GM12875 (cell line): ENCODE measurements around the gene MLPH.
A peak's percentile ranks its signal among the peaks of the same experiment; 100 is the strongest.

Experiments used
- H3K4me3 ChIP-seq: one replicate; pipeline ENCODE4 v1.5.1; 2011; ENCODE audit warnings: low read depth, low read length, control low read depth
- CTCF ChIP-seq: IDR thresholded peaks from 2 replicates; pipeline ENCODE4 v1.5.1; 2011; ENCODE audit warnings: low read depth, mild to moderate bottlenecking, control low read depth, inconsistent platforms, low read length, moderate library complexity, borderline replicate concordance; ENCODE audit not compliant: insufficient read depth

Gene MLPH

DNA sequence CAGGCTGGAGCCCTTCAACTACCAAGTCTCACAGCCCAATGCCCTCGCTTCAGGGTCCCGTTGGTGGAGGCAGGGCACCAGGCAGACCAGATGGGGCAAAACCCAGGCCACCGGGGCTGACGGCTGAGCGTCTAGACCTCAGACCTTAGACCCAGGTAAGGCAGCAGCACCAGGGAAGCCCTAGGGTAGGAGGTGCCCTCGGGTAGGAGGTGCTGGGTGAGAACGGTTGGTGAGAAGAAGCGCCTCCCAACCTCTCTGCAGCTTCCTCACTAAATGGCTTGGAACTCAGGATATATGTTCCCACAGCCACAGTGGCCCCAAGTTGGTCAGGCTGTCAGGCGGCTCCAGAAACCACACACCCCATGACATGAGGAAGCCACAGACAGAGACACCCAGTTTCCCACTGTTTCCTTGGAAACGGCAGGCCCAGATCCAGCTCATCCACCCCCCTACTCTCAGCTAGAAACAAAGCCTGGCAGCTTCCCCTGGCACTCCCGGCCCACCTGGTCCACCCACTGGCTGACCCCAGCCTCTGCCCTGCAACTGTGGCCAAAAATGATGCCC is 13.1 kb upstream of the MLPH start:
- no peak overlapping the region for H3K4me3 ChIP-seq
- TF ChIP-seq CTCF = no peak

DNA sequence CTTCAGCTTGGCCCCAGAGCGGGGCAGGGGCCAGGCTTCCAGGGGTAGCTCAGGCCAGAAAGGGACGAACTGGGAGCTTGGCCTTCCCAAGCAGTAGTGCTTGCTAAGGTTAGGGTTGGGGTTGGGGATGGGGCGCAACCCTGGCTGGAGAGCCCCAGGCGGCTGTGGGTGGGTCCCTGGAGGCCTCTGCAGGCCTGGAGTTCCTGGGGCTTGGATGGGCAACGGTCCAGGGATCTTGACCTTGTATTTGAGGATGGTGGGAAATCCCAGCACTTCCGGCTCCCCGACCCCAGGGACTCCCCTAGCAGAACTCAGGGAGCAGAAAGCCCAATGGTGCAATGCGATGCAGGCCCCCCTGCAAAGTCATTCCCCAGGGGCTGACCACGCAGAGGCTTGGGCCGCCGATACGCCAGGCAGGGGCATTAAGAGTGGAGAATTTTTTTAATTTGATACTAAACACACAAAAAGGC is 12.6 kb upstream of the MLPH start:
- no peak for TF ChIP-seq CTCF
- peak overlapping the region; percentile 64 for H3K4me3 ChIP-seq

- peak; percentile 95 for TF ChIP-seq CTCF
- H3K4me3 ChIP-seq = peak overlapping the region; percentile 64
These were observed 11.9 kb upstream of the MLPH start for GRCh38 chr2:237474931-237475703.

GRCh38 chr2:237475704-237476141 is 11.3 kb upstream of the MLPH start:
- H3K4me3 ChIP-seq = no peak overlapping the region
- TF ChIP-seq CTCF = no peak

- TF ChIP-seq CTCF = no peak
- no peak overlapping the region for H3K4me3 ChIP-seq
These were observed 9.0 kb upstream of the MLPH start for GRCh38 chr2:237478095-237478494.

DNA sequence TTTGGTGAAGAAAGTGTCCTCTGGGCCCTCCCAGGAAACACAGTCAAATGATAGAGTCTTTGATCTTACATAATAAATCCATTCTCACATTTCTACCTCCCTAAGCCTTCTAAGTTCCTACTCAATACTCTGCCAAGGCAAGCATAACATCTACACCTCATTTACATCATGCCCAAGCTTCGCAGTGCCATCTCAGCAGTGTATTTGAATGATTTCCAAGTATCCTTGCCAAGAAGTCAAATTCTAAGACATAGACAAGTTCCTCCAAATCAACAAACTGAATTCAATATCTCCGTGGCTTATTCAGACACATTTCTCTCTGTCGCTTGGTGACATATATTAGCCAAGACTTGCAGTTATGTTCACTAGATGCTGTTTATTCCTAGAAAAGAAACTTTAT is 8.1 kb upstream of the MLPH start:
- TF ChIP-seq CTCF = no peak
- no peak overlapping the region for H3K4me3 ChIP-seq

DNA sequence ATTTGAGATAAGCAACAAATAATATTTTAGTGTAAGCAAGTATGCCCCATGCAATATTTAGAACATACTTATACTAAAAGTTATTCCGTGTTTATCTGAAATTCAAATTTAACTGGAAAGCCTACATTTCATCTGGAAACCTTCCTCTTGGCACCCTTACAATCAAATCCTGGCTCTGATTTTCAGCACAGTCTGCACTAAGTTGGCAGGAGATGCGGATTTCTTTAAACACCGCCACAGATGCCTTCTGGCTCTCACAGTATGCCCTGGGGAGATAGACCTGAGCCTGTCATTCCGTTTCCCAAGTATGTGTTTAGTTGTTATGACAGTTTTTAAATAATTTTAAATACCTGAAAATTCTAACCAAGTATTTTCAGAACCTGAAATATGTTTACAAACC is 7.3 kb upstream of the MLPH start:
- H3K4me3 ChIP-seq = no peak overlapping the region
- no peak for TF ChIP-seq CTCF
